ENCODE measurements around the gene SRMS. TPM values are rescaled to one million over a fixed set of nuclear protein-coding genes. Genes with fewer than 3 reads are reported as not detected.
A peak's percentile ranks its signal among the peaks of the same experiment; 100 is the strongest.

The SRMS gene
- total and polyA plus RNA-seq, 4 donors = not detected

DNA sequence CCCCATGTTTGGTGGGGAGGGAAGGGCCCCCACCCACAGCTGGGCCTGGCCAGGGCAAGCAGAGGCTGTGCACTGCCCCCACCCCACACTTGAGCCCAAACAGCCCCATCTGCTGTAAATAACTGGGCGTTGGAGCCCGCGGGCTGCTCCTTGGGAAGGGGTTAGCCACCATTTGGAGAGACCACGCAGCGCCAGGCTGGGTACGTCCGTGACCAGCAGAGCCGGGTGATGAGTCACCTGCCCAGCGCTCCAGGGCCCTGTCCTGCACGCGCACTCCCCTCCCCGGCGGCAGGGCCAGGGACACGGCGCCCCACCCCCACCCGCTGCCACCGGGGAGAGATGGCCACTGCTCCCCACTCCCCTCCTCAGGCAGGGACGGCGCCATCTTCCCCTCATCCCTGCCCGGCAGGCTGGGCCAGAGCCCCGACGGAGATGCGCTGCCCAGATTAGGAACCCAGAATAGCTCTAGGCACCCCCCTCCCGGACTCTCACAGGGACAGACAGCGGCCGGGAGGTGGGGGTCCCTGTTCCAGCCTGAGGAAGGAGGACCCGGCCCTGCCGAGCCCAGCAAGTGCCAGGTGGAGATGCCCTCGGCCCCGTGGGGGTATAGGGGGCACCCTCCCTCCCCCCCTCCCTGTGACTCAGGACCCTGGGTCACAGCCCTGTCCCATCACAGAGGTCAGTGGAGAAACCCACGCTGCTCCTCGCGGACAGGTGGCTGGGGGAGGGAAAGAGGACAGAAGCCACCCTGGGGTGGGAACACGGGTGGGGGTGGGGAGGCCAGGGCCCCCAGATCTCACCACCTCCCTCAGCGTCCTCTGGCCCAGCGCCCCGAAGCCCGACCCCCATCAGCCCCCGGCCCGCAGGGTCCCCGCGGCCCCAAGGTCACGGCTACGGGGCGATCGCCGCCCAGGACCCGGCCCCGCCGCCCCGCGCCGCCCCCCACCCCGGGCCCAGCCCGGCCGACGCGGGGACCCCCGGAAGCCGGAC, 49.3 kb downstream of the SRMS start:
- no peak overlapping the region for H3K9ac ChIP-seq (ENCODE audit: low read depth in 1 of 2, low read length in 2 of 2)
- no peaks in the 10 kb centered on the region for H3K9me3 ChIP-seq (ENCODE audit: control insufficient read depth in 4 of 4, low read length in 3 of 4)
- peak overlapping the region in 1 of 3 donors; percentile 45 for H3K4me3 ChIP-seq (ENCODE audit: low read depth in 1 of 3, low read length in 3 of 3)
- peaks cover 0 to 9% (median under 1%) of the 10 kb centered on the region in 4 donors for H3K27me3 ChIP-seq (ENCODE audit: control insufficient read depth in 4 of 4, insufficient read depth in 4 of 4, low read length in 3 of 4)
- TF ChIP-seq, protein P1, sequence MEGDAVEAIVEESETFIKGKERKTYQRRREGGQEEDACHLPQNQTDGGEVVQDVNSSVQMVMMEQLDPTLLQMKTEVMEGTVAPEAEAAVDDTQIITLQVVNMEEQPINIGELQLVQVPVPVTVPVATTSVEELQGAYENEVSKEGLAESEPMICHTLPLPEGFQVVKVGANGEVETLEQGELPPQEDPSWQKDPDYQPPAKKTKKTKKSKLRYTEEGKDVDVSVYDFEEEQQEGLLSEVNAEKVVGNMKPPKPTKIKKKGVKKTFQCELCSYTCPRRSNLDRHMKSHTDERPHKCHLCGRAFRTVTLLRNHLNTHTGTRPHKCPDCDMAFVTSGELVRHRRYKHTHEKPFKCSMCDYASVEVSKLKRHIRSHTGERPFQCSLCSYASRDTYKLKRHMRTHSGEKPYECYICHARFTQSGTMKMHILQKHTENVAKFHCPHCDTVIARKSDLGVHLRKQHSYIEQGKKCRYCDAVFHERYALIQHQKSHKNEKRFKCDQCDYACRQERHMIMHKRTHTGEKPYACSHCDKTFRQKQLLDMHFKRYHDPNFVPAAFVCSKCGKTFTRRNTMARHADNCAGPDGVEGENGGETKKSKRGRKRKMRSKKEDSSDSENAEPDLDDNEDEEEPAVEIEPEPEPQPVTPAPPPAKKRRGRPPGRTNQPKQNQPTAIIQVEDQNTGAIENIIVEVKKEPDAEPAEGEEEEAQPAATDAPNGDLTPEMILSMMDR (IDR thresholded peaks at IDR 0.05; ENCODE audit: low read depth, low read length, missing input control) = no peak
- TF ChIP-seq HNF4G (IDR thresholded peaks at IDR 0.05) (no peak), HNF4A (conservative IDR thresholded peaks at IDR 0.05) (no peak), NR2F2 (IDR thresholded peaks at IDR 0.05) (no peak), RAD21 (IDR thresholded peaks at IDR 0.05) (no peak), SP1 (IDR thresholded peaks at IDR 0.05) (no peak), JUND (IDR thresholded peaks at IDR 0.05) (no peak), TAF1 (conservative IDR thresholded peaks at IDR 0.05) (no peak), EGR1 (IDR thresholded peaks at IDR 0.05; ENCODE audit: low read depth in 2 of 2) (no peak), GABPA (IDR thresholded peaks at IDR 0.05 in 1 of 2, conservative IDR thresholded peaks at IDR 0.05 in 1 of 2) (no peak)
- TF ChIP-seq, protein P2, sequence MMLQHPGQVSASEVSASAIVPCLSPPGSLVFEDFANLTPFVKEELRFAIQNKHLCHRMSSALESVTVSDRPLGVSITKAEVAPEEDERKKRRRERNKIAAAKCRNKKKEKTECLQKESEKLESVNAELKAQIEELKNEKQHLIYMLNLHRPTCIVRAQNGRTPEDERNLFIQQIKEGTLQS (IDR thresholded peaks at IDR 0.05) = no peak
- TF ChIP-seq, protein P3, sequence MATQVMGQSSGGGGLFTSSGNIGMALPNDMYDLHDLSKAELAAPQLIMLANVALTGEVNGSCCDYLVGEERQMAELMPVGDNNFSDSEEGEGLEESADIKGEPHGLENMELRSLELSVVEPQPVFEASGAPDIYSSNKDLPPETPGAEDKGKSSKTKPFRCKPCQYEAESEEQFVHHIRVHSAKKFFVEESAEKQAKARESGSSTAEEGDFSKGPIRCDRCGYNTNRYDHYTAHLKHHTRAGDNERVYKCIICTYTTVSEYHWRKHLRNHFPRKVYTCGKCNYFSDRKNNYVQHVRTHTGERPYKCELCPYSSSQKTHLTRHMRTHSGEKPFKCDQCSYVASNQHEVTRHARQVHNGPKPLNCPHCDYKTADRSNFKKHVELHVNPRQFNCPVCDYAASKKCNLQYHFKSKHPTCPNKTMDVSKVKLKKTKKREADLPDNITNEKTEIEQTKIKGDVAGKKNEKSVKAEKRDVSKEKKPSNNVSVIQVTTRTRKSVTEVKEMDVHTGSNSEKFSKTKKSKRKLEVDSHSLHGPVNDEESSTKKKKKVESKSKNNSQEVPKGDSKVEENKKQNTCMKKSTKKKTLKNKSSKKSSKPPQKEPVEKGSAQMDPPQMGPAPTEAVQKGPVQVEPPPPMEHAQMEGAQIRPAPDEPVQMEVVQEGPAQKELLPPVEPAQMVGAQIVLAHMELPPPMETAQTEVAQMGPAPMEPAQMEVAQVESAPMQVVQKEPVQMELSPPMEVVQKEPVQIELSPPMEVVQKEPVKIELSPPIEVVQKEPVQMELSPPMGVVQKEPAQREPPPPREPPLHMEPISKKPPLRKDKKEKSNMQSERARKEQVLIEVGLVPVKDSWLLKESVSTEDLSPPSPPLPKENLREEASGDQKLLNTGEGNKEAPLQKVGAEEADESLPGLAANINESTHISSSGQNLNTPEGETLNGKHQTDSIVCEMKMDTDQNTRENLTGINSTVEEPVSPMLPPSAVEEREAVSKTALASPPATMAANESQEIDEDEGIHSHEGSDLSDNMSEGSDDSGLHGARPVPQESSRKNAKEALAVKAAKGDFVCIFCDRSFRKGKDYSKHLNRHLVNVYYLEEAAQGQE (IDR thresholded peaks at IDR 0.05) = no peak
- WGBS = 7% methylated on average over 60 of the region's 60 CpGs
- H3K4me1 ChIP-seq (ENCODE audit: control insufficient read depth in 4 of 4, insufficient read depth in 4 of 4, low read length in 3 of 4) = peaks cover 3 to 15% (median 7%) of the 10 kb centered on the region in 4 donors
- H3K27ac ChIP-seq (ENCODE audit: low read depth in 1 of 2, low read length in 2 of 2) = no peak overlapping the region
- no peak for DNase-seq (ENCODE audit: low spot score)
- H3K36me3 ChIP-seq (ENCODE audit: control insufficient read depth in 4 of 4, insufficient read depth in 3 of 4, low read depth in 1 of 4, low read length in 3 of 4) = no peaks in the 10 kb centered on the region

DNA sequence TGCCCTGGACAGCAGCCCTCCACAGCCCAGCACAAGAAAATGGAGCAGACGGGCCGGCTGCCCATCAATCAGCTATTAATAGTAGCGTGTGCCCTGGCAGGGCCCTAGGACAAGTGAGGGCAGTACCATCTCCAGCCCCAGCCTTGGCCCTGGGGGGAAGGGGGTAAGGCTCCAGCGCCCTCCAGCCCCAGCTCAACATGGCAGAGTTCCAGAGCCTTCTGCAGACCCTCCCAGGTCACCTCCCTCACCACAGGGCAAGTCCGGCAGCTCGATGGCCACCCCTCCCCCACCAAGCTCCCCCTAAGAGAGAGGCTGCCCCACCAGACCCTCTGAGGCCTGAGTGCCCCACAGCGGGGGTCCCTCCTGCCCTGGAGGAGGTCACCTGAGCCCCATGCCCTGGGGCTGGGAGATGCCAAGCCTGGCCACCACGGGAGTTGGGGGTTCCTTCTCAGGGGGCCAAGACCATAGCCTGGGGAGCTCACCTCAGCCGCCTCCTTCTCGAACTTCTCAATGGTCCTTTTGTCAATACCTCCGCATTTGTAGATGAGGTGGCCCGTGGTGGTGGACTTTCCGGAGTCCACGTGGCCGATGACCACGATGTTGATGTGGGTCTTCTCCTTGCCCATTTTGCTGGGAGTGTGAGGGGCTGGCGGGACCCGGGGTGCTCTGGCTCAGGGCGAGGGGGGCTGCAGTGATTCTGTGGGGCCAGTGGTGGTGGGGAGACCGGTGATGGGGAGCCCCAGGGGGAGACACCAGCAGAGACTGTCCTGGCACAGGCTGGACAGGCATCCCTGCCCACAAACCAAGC, 50.2 kb downstream of the SRMS start:
- H3K27me3 ChIP-seq (ENCODE audit: control insufficient read depth in 4 of 4, insufficient read depth in 4 of 4, low read length in 3 of 4) = peaks cover 0 to 9% (median under 1%) of the 10 kb centered on the region in 4 donors
- no peak for TF ChIP-seq FOXA2 (IDR thresholded peaks at IDR 0.05)
- TF ChIP-seq RAD21 (IDR thresholded peaks at IDR 0.05) = no peak
- TF ChIP-seq, protein P1 (IDR thresholded peaks at IDR 0.05; ENCODE audit: low read depth, low read length, missing input control) = no peak
- TF ChIP-seq TAF1 (conservative IDR thresholded peaks at IDR 0.05) = no peak
- TF ChIP-seq, protein P3 (IDR thresholded peaks at IDR 0.05) = no peak
- TF ChIP-seq, protein P2 (IDR thresholded peaks at IDR 0.05) = no peak
- TF ChIP-seq FOXA1 (IDR thresholded peaks at IDR 0.05) = no peak
- no peak for TF ChIP-seq SP1 (IDR thresholded peaks at IDR 0.05)
- TF ChIP-seq HNF4G (IDR thresholded peaks at IDR 0.05) = no peak
- no peak for TF ChIP-seq RXRA (IDR thresholded peaks at IDR 0.05)

More for the DNA sequence above, 50.2 kb downstream of the SRMS start:
- Histone ChIP-seq H3K4me3 (ENCODE audit: low read depth in 1 of 3, low read length in 3 of 3) (no peak overlapping the region), H3K36me3 (ENCODE audit: control insufficient read depth in 4 of 4, insufficient read depth in 3 of 4, low read depth in 1 of 4, low read length in 3 of 4) (no peaks in the 10 kb centered on the region), H3K9ac (ENCODE audit: low read depth in 1 of 2, low read length in 2 of 2) (no peak overlapping the region), H3K9me3 (ENCODE audit: control insufficient read depth in 4 of 4, low read length in 3 of 4) (no peaks in the 10 kb centered on the region), H3K27ac (ENCODE audit: low read depth in 1 of 2, low read length in 2 of 2) (no peak overlapping the region), H3K4me1 (ENCODE audit: control insufficient read depth in 4 of 4, insufficient read depth in 4 of 4, low read length in 3 of 4) (peaks cover 3 to 15% (median 7%) of the 10 kb centered on the region in 4 donors)
- no peak for DNase-seq (ENCODE audit: low spot score)
- 64% methylated on average over 20 of the region's 20 CpGs for WGBS

Data from liver (tissue), 9 donors.